ENCODE results near the gene AGXT.

- TF ChIP-seq RARB (CRISPR knock-in tag; IDR thresholded peaks at IDR 0.05) = no peak
- TF ChIP-seq ZC3H10 (CRISPR knock-in tag; IDR thresholded peaks at IDR 0.05) = no peak
- no peak for TF ChIP-seq TCF4 (CRISPR knock-in tag; IDR thresholded peaks at IDR 0.05; ENCODE audit: borderline replicate concordance)
- no peak for TF ChIP-seq TSHZ2 (CRISPR knock-in tag; IDR thresholded peaks at IDR 0.05)
- TF ChIP-seq GLIS3 (CRISPR knock-in tag; IDR thresholded peaks at IDR 0.05) = no peak
- TF ChIP-seq PATZ1 (CRISPR knock-in tag; IDR thresholded peaks at IDR 0.05; ENCODE audit: borderline replicate concordance) = no peak
- no peak for TF ChIP-seq POU6F1 (CRISPR knock-in tag; IDR thresholded peaks at IDR 0.05; ENCODE audit: borderline replicate concordance, low read depth)
- no peak for TF ChIP-seq ZNF8 (CRISPR knock-in tag; IDR thresholded peaks at IDR 0.05)
- no peak for TF ChIP-seq ARNTL (CRISPR knock-in tag; IDR thresholded peaks at IDR 0.05; ENCODE audit: borderline replicate concordance, low read depth)
- TF ChIP-seq CREB5 (CRISPR knock-in tag; IDR thresholded peaks at IDR 0.05; ENCODE audit: low read depth) = no peak
- TF ChIP-seq BACH2 (CRISPR knock-in tag; IDR thresholded peaks at IDR 0.05; ENCODE audit: borderline replicate concordance) = no peak
These were observed 30.8 kb downstream of the AGXT start for GRCh38 chr2:240899468-240899865.
